MM.1S (cell line): ENCODE data around the gene SLC15A3.

Source experiments
- EZH2 ChIP-seq: fragments of 300-600 bp; sonication (generic); optimal IDR thresholded peaks from 2 replicates; pipeline ENCODE3; 2017; ENCODE audit warnings: low read depth, mild to moderate bottlenecking, antibody characterized with exemption, low read length, mixed read lengths
- TF ChIP-seq, protein P1 (sequence below): fragments of 300-600 bp; sonication (generic); IDR thresholded peaks from 2 replicates; pipeline ENCODE4 v1.5.1; 2016; ENCODE audit warnings: antibody characterized with exemption, low read length, mixed read lengths

DNA sequence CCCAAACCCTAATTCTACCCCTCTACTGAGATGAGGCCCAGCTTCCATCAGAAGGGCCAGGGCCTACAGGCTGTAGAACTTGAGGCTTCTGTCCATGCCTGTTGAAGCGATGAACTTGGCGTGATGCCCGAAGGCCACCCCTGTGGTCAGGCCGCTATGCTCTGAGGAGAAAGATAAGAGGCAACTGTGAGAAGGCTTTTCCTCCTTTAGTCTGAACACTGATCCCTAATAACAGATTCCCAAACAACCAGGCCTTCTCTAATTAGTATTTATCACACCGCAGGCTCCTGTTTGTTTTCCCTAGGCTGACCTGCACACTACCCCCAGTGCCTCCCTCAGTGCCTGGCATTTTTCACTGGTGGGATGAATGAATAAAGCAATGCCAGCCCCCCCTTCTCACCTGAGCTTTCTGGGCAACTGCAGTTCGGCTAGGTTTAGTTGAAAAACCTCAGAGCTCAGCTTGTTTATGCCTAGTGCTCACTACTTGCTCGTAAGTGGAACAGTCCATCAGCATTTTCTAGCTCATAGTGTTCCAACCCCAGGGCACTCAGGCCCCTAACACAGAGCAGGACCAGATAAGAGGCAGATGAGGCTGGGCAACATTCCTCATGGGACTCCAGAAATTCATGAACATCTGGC is 60.8 kb downstream of the SLC15A3 start:
- TF ChIP-seq, protein P1, sequence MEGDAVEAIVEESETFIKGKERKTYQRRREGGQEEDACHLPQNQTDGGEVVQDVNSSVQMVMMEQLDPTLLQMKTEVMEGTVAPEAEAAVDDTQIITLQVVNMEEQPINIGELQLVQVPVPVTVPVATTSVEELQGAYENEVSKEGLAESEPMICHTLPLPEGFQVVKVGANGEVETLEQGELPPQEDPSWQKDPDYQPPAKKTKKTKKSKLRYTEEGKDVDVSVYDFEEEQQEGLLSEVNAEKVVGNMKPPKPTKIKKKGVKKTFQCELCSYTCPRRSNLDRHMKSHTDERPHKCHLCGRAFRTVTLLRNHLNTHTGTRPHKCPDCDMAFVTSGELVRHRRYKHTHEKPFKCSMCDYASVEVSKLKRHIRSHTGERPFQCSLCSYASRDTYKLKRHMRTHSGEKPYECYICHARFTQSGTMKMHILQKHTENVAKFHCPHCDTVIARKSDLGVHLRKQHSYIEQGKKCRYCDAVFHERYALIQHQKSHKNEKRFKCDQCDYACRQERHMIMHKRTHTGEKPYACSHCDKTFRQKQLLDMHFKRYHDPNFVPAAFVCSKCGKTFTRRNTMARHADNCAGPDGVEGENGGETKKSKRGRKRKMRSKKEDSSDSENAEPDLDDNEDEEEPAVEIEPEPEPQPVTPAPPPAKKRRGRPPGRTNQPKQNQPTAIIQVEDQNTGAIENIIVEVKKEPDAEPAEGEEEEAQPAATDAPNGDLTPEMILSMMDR, result no peak
- no peak for TF ChIP-seq EZH2
